Left ventricle myocardium inferior (tissue), 1 donor: ENCODE measurements around the gene TAMALIN. TPM values are rescaled to one million over a fixed set of nuclear protein-coding genes. Genes with fewer than 3 reads are reported as not detected.
"Not testable (repeated sequence)": the region's sequence is repeated elsewhere in the genome, so short reads cannot be mapped to it uniquely, and the experiment has no call there.

Source experiments
- DNase-seq: peaks from one replicate; pipeline ENCODE4 v3.0.0-alpha.2; 2020
- H3K27ac ChIP-seq: fragments of 200-600 bp; replicated peaks from 2 replicates; pipeline ENCODE4 v1.8.0; 2021
- H3K27me3 ChIP-seq: fragments of 200-600 bp; 2 replicates; pipeline ENCODE4 v1.8.0; 2021; ENCODE audit warnings: low read depth
- H3K36me3 ChIP-seq: fragments of 200-600 bp; 2 replicates; pipeline ENCODE4 v1.8.0; 2021
- H3K4me1 ChIP-seq: fragments of 200-600 bp; 2 replicates; pipeline ENCODE4 v1.8.0; 2021
- H3K4me3 ChIP-seq: fragments of 200-600 bp; 2 replicates; pipeline ENCODE4 v1.8.0; 2021; ENCODE audit warnings: mild to moderate bottlenecking, moderate library complexity
- H3K9me3 ChIP-seq: fragments of 200-600 bp; replicated peaks from 2 replicates; pipeline ENCODE4 v1.8.0; 2021
- CTCF ChIP-seq: fragments of 200-600 bp; IDR thresholded peaks from 2 replicates; pipeline ENCODE4 v1.8.0; 2021; ENCODE audit warnings: antibody characterized with exemption, mild to moderate bottlenecking, borderline replicate concordance
- intact Hi-C: fragments of 100-400 bp; cut with micrococcal nuclease; formaldehyde crosslinking; loops from one replicate; pipeline ENCODE4 v1.11.0; 2022
- total RNA-seq: library from RNA; stranded (reverse); fragmentation: NEBNext Ultra II Directional; extraction: Animal tissue kit (Norgen Biotek cat#: 25700); gene quantifications from one replicate; pipeline ENCODE4 v1.2.1, GENCODE V29; 2021
- donor health status: DM: no; HTN: yes; CAD: no; lungs with severe emphysema.

Gene TAMALIN
- total RNA-seq, 1 donor from 2014 or later = 20.0 TPM

- TF ChIP-seq CTCF = no peak
- no peaks in the 10 kb centered on the region for H3K27me3 ChIP-seq
- DNase-seq = no peak
- H3K4me3 ChIP-seq = no peak overlapping the region
- intact Hi-C loops = no loop called here
- H3K4me1 ChIP-seq = peaks cover 53% of the 10 kb centered on the region
- H3K9me3 ChIP-seq = no peaks in the 10 kb centered on the region
- no peak overlapping the region for H3K27ac ChIP-seq
- peaks cover 33% of the 10 kb centered on the region for H3K36me3 ChIP-seq
Measured at GRCh38 chr12:51974646-51975045, 32.1 kb upstream of the TAMALIN start.

- intact Hi-C loops = no loop called here
- no peaks in the 10 kb centered on the region for H3K9me3 ChIP-seq
- H3K27ac ChIP-seq = no peak overlapping the region
- H3K4me1 ChIP-seq = peaks cover 47% of the 10 kb centered on the region
- H3K4me3 ChIP-seq = no peak overlapping the region
- no peaks in the 10 kb centered on the region for H3K27me3 ChIP-seq
- TF ChIP-seq CTCF = no peak
- H3K36me3 ChIP-seq = peaks cover 33% of the 10 kb centered on the region
- no peak for DNase-seq
Measured at GRCh38 chr12:51975196-51975595, 31.6 kb upstream of the TAMALIN start.

GRCh38 chr12:51976376-51977160, 30.2 kb upstream of the TAMALIN start:
- Histone ChIP-seq H3K4me3 (no peak overlapping the region), H3K27ac (no peak overlapping the region), H3K4me1 (peaks cover 45% of the 10 kb centered on the region), H3K36me3 (peaks cover 42% of the 10 kb centered on the region), H3K27me3 (no peaks in the 10 kb centered on the region), H3K9me3 (no peaks in the 10 kb centered on the region)
- no peak for TF ChIP-seq CTCF
- DNase-seq = no peak
- intact Hi-C loops = no loop called here

GRCh38 chr12:51977320-51977753, 29.4 kb upstream of the TAMALIN start:
- H3K36me3 ChIP-seq = peaks cover 50% of the 10 kb centered on the region
- no peaks in the 10 kb centered on the region for H3K9me3 ChIP-seq
- H3K27me3 ChIP-seq = no peaks in the 10 kb centered on the region
- no peak for TF ChIP-seq CTCF
- H3K4me1 ChIP-seq = peaks cover 37% of the 10 kb centered on the region
- no peak overlapping the region for H3K27ac ChIP-seq
- intact Hi-C loops = no loop called here
- H3K4me3 ChIP-seq = no peak overlapping the region
- DNase-seq = no peak

GRCh38 chr12:51979306-51979705, 27.4 kb upstream of the TAMALIN start:
- intact Hi-C loops = not testable (repeated sequence)
- peaks cover 68% of the 10 kb centered on the region for H3K36me3 ChIP-seq

More at GRCh38 chr12:51979306-51979705, 27.4 kb upstream of the TAMALIN start:
- DNase-seq, H3K9me3 ChIP-seq, H3K4me3 ChIP-seq, H3K27ac ChIP-seq, H3K27me3 ChIP-seq: not testable (repeated sequence)
- H3K4me1 ChIP-seq = peaks cover 17% of the 10 kb centered on the region
